Vagina (tissue), 2 donors: ENCODE measurements around the gene EPS15. TPM values are rescaled to one million over a fixed set of nuclear protein-coding genes. Genes with fewer than 3 reads are reported as not detected.

Source experiments
- DNase-seq, 2 donors: peaks; one replicate each; pipeline ENCODE4 v3.0.0-alpha.2; 2017; ENCODE audit errors: extremely low spot score in 2 of 2
- H3K27ac ChIP-seq: fragments of 200-600 bp; sonication (generic); one replicate; pipeline ENCODE4 v1.5.1; 2019
- H3K27me3 ChIP-seq: fragments of 200-600 bp; sonication (generic); one replicate; pipeline ENCODE4 v1.5.1; 2019
- H3K36me3 ChIP-seq, 2 donors: fragments of 200-600 bp; sonication (generic); one replicate each; pipeline ENCODE4 v1.5.1; 2017 to 2019
- H3K4me1 ChIP-seq: fragments of 200-600 bp; sonication (generic); one replicate; pipeline ENCODE4 v1.5.1; 2019
- H3K4me3 ChIP-seq, 2 donors: fragments of 200-600 bp; sonication (generic); 1 replicate in 1 of 2; 2 replicates in 1 of 2; pipeline ENCODE4 v1.5.1; 2016 to 2019
- H3K9me3 ChIP-seq: fragments of 200-600 bp; sonication (generic); one replicate; pipeline ENCODE4 v1.5.1; 2019
- CTCF ChIP-seq, 3 experiments: fragments of 450-650 bp in 2 of 3; fragments of 200-600 bp in 1 of 3; sonication (generic) in 1 of 3; IDR thresholded peaks; one replicate each; pipeline ENCODE4 v1.5.1; 2017 to 2019; ENCODE audit warnings: antibody characterized with exemption in 3 of 3, mild to moderate bottlenecking in 2 of 3, moderate library complexity in 2 of 3
- POLR2A ChIP-seq, 2 donors: fragments of 450-650 bp; IDR thresholded peaks; one replicate each; pipeline ENCODE4 v1.6.1; 2017; ENCODE audit warnings: antibody characterized with exemption in 2 of 2, mild to moderate bottlenecking in 2 of 2, moderate library complexity in 2 of 2
- POLR2AphosphoS5 ChIP-seq, 2 donors: sonication (generic); formaldehyde crosslinking; IDR thresholded peaks; one replicate each; pipeline ENCODE4 v1.9.0; 2017; ENCODE audit warnings: antibody characterized with exemption in 2 of 2, mild to moderate bottlenecking in 2 of 2, low read depth in 1 of 2; ENCODE audit not compliant: insufficient read depth in 1 of 2
- intact Hi-C: fragments of 100-400 bp; cut with DNase I; formaldehyde crosslinking; loops from one replicate; pipeline ENCODE4 v1.15.1; 2023
- total RNA-seq: library from RNA; depleted of rRNA; stranded (reverse); fragments of >200 nt; gene quantifications from one replicate; pipeline ENCODE4 v1.2.3, GENCODE V29; 2016

The EPS15 gene
- total RNA-seq, 1 donor from 2014 or later = 70.5 TPM

- TF ChIP-seq POLR2AphosphoS5 (IDR thresholded peaks at IDR 0.05; ENCODE audit: insufficient read depth in 1 of 2, low read depth in 1 of 2) = no peak
- no peak for TF ChIP-seq POLR2A (IDR thresholded peaks at IDR 0.05)
- TF ChIP-seq CTCF (IDR thresholded peaks at IDR 0.05) = no peak
- H3K36me3 ChIP-seq = peaks cover 0 to 9% of the 10 kb centered on the region in 2 donors
Observed at GRCh38 chr1:51351907-51352306, 167.2 kb downstream of the EPS15 start.

GRCh38 chr1:51349862-51350261 lies 169.2 kb downstream of the EPS15 start:
- H3K9me3 ChIP-seq = no peaks in the 10 kb centered on the region
- H3K27me3 ChIP-seq = no peaks in the 10 kb centered on the region
- no peak for DNase-seq
- H3K27ac ChIP-seq = no peak overlapping the region
- intact Hi-C loops = no loop called here
- no peaks in the 10 kb centered on the region for H3K36me3 ChIP-seq
- H3K4me3 ChIP-seq = no peak overlapping the region
- TF ChIP-seq POLR2A (IDR thresholded peaks at IDR 0.05) (no peak), CTCF (IDR thresholded peaks at IDR 0.05) (no peak), POLR2AphosphoS5 (IDR thresholded peaks at IDR 0.05; ENCODE audit: insufficient read depth in 1 of 2, low read depth in 1 of 2) (no peak)
- H3K4me1 ChIP-seq = peaks cover 8% of the 10 kb centered on the region

More at GRCh38 chr1:51351907-51352306, 167.2 kb downstream of the EPS15 start:
- no peak for DNase-seq
- Histone ChIP-seq H3K4me1 (no peaks in the 10 kb centered on the region), H3K27ac (no peak overlapping the region), H3K4me3 (no peak overlapping the region), H3K9me3 (no peaks in the 10 kb centered on the region), H3K27me3 (no peaks in the 10 kb centered on the region)
- intact Hi-C loops = no loop called here

DNA sequence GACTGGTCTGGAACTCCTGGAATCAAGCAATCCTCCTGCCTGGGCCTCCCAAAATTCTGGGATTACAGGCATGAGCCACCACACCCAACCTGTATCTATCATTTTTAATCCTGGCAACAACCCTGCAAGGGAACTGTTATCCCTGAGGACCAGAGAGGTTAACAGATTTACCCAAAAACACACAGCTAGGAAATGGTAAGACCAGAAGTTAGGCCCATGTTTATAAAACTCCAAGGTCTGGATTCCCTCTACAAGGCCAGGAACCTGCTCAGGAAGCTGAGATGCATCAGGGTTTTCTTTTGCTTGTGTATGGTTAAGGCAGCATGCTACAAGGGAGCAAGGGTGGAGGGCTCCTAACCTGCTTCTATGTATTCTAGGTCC lies 170.9 kb downstream of the EPS15 start:
- Histone ChIP-seq H3K36me3 (no peaks in the 10 kb centered on the region), H3K4me1 (peaks cover 15% of the 10 kb centered on the region), H3K4me3 (no peak overlapping the region), H3K27ac (no peak overlapping the region), H3K27me3 (no peaks in the 10 kb centered on the region), H3K9me3 (no peaks in the 10 kb centered on the region)
- no peak for DNase-seq
- TF ChIP-seq POLR2AphosphoS5 (IDR thresholded peaks at IDR 0.05; ENCODE audit: insufficient read depth in 1 of 2, low read depth in 1 of 2) = no peak
- TF ChIP-seq CTCF (IDR thresholded peaks at IDR 0.05) = no peak
- TF ChIP-seq POLR2A (IDR thresholded peaks at IDR 0.05) = no peak
- intact Hi-C loops = no loop called here

GRCh38 chr1:51347398-51348146 lies 171.5 kb downstream of the EPS15 start:
- Histone ChIP-seq H3K9me3 (no peaks in the 10 kb centered on the region), H3K4me1 (peaks cover 15% of the 10 kb centered on the region), H3K27ac (no peak overlapping the region), H3K27me3 (no peaks in the 10 kb centered on the region), H3K4me3 (no peak overlapping the region), H3K36me3 (no peaks in the 10 kb centered on the region)
- TF ChIP-seq CTCF (IDR thresholded peaks at IDR 0.05) (no peak), POLR2AphosphoS5 (IDR thresholded peaks at IDR 0.05; ENCODE audit: insufficient read depth in 1 of 2, low read depth in 1 of 2) (no peak), POLR2A (IDR thresholded peaks at IDR 0.05) (no peak)
- intact Hi-C loops = no loop called here
- DNase-seq = no peak
